GM19240 (cell line): Measurements from ENCODE around the gene KRTAP2-4.
"Not testable (repeated sequence)": the region's sequence is repeated elsewhere in the genome, so short reads cannot be mapped to it uniquely, and the experiment has no call there.

Experiments used
- DNase-seq: peaks from one replicate; pipeline ENCODE4 v3.0.0; 2011; ENCODE audit warnings: low spot score; ENCODE audit not compliant: insufficient read length

Gene KRTAP2-4

DNA sequence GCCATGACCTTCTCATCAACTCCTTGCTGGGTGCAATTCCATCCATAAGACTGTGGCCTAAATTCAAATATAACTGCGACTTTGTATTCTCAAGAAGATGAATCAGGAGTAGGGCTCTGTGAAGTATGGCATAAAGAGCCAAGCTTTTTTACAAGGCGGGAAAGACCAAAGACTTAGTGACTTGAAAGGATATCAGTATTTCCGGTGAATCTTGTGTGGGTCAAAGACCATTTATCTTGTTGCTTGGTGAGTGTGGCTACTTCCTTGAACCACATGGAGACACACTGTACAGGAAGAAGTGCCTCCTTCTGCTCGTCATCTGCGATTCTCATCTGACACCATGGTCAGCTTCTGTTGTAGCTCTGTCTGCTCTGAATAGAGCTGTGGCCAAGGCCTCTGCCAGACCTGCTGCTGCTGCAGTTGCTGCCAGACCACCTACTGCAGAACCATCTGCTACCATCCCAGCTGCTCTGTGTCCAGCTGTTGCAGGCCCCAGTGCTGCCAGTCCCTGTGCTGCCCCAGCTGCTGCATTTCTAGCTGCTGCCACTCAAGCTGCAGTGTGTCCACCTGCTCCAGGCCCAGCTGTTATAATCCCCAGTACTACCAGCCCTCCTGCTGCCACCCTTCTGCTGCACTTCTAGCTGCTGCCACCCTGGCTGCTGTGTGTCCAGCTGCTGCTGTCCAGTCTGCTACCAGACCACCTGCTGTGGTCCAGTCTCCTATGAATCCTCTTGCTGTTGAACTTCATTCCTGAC, 6.1 kb upstream of the KRTAP2-4 start:
- DNase-seq = no peak

DNA sequence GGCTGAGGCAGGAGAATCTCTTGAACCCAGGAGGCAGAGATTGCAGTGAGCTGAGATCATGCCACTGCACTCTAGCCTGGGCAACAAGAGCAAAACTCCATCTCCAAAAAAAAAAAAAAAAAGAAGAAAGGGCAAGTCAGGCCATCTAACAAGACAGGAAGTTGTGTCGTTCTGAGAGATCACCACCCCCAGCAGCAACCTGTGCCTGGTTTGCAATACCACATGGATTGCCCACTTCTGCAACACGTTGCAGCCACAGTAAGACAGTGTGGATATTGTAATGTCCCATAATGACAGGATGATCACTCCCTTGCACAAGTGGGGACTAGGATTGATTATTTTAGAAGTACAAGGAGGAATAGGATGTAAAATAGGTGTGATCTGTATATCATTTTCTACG, 3.4 kb upstream of the KRTAP2-4 start:
- DNase-seq = no peak

DNA sequence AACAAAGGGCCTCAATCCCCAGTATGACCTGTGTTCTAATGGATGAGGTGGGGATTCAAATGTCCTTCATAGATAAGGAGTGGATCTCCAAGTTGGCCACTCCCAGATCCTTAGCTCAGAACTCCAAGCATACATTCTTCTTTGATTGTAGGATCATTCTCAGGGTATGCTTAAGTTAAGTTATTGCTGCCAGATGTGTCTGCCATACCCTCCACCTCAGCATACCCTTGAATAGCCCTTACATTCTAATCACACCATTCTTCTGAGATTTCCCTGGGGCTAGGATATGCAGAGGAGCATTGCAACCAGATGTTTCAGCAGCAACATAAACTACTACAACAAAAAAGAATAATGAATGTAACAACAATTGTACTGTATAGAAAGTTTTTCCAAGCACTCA, 1.6 kb upstream of the KRTAP2-4 start:
- no peak for DNase-seq

DNA sequence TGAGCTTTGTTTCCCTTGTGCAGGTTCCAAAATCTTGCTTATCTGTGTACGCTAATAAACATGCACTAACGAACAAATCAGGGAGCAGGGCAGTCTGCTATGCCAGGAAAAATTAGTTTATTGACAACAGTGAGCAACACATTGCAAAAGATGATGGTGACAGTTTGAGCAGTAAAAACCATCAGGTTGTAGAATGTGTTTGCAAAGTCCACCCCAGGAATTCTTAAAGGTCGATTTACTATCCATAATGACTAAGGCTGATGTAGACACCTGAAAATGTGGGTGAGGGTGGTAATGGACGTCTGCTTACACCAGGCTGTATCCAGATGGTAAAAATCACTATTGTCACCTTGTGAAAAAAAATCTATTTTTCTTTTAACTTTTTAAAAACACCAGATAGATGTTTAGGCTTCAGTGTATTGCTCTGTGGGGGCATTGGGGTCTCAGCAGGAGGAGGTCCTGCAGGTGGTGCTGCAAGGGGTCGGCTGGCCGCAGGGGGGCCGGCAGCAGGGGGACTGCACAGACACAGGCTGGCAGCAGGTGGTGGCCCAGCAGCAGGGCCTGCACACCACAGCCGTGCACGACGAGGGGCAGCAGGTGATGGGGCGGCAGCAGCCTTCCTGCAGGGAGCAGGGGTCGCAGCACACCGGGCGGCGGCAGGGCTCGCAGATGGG, 526 bp downstream of the KRTAP2-4 start:
- not testable (repeated sequence) for DNase-seq

DNA sequence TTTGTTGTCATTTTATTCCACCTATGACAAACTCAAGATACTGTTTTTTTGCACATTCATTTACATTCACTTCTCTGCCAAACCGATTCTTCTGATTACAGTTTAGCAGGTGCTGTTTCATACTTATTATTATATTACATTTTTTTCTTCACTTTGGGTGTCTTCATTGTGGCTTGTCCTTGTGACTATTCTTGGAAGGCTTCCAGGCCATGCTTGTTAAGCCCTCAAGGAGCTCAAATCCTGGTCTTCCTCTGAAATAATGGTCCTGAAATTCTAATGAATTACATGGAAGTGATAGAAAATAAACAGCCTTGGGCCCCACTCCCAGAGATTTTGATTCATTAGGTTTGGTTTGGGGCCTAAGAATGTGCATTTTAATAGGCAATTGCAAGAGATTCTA, 1.4 kb downstream of the KRTAP2-4 start:
- DNase-seq = no peak

DNA sequence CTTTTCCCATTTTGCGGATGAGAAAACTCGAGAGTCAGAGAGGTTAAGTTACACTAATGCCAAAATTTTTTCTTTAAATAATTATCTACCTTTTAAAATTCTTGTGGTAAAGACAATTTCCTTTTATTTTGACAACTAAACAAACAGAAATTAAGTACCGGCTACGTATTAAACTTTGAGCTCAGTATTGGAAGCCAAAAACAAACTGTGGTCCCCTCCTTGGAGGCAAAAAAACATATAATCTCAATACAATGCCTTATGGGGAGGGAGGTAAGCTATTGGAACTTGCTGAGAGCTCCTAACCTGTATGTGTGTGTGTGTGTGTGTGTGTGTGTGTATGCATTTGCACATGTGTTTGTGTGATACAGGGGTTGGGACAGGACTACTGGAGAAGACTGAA, 2.2 kb downstream of the KRTAP2-4 start:
- DNase-seq = no peak

DNA sequence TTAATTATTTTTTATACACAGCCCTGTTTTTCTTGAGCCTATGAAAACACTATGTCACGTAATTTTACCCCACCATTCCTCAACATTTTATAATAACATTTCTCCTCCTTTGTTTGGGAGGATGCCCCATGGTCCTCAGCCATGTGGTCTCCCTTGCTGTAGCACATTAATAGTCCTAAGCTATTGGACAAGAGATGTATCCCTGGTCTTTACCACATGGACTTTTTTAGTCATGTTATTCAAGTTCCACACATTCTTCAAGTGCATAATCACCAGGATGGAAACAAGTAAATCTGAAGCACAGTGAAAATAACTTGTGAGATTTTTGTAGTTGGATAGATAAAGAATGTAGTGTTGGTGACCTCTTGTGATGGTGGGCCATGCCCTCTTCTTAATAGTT, 3.7 kb downstream of the KRTAP2-4 start:
- DNase-seq = no peak

DNA sequence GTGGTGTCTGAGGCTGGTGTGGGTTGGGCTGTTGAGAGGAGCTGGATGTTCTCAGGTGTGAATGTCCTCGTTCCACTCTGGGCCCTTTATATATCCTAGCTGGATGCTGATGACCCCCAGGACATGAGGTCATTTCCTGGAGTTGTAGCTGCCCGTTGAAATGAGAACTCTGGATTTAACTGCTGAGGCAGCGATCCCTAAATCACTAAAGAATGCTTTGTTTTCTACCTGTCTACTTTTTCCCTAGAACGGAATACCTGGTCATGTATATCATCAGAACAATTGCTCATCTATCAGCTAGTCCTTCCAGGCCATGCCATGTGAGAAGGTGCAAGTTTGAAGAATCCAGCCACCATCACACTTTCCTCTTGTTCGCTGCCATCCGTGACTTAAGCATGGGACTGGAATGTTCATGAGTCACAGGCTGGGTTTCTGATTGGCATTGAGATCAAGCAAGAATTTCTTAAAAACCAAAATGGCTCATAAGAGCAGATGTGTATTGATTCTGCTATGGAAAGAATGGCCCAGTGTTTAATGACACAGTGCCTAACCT, 5.6 kb downstream of the KRTAP2-4 start, which contains the start of gene KRTAP2-3:
KRTAP2-3 (minus strand) TSS at position 63 of the 553 bp plus-strand sequence. CDS start 64 bp downstream, outside the sequence.
- DNase-seq = no peak

DNA sequence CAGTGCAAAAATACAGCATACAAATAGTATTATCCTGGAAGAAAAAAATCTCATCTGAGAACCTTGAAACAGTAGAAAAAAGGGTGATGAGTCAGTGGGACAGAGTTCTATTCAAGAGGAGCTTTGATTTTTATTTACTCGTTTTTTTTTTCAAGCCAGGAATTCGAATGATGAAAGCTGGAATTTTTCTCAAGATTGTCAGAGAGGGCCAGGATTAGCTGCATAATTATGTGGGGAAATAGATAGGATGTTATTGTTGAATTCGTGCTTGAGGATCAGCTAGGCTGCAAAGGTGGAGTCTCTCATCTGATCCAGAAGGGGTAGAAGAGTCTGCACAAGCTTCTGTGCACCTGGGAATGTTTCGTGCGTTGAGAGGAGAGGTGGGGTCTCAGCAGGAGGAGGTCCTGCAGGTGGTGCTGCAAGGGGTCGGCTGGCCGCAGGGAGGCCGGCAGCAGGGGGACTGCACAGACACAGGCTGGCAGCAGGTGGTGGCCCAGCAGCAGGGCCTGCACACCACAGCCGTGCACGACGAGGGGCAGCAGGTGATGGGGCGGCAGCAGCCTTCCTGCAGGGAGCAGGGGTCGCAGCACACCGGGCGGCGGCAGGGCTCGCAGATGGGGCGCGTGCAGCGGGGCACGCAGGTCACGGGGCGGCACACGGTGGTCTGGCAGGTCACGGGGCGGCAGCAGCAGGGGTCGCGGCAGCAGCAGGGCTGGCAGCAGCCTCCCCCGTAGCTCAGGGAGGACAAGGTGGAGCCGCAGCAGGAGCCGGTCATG, 6.2 kb downstream of the KRTAP2-4 start:
- not testable (repeated sequence) for DNase-seq

DNA sequence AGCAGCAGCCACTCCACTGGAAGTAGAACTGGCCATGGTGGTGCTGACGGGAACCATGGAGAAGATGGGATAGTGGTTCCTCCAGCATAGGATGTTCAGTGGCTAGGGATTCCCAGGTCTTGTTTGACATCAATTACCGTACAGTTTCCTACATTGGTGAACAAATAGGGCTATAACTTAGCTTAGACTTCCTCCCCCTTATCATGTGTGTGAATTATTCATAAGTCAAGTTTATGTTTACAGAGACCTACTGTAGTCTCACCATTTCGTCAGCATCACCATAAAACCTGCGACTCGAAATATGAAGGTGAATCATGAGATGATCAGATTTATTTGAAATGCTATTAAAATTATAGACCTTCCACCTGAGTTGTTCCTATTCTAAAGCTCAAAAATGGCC, 6.9 kb downstream of the KRTAP2-4 start:
- no peak for DNase-seq

DNA sequence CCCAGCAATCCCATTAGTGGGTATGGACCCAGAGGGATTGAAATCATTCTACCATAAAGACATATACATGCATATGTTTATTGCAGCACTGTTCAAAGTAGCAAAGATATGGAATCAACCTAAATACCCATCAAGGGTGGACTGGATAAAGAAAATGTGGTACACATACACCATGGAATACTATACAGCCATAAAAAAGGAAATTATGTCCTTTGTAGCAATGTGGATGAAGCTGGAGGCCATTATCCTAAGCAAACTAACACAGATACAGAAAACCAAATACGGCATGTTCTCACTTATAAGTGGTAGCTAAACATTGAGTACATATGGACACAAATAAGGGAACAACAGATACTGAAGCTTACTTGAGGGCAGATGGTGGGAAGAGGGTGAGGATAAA, 8.1 kb downstream of the KRTAP2-4 start:
- no peak for DNase-seq

DNA sequence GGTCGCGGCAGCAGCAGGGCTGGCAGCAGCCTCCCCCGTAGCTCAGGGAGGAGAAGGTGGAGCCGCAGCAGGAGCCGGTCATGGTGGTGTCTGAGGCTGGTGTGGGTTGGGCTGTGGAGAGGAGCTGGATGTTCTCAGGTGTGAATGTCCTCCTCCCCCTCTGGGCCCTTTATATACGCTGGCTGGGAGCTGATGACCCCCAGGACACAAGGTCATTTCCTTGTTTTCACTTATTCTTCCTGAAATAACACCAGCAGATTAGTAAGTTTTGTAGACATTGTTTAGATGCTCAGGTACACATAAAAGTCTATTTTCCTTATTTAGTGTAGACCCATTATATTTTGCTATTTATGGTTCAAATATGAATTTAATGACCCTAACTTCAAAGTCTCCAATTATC, 10.5 kb downstream of the KRTAP2-4 start, which contains the start of gene KRTAP2-2:
KRTAP2-2 (minus strand) TSS at position 101 of the 400 bp plus-strand sequence; CDS start at position 82, 19 bp downstream.
- DNase-seq = not testable (repeated sequence)

DNA sequence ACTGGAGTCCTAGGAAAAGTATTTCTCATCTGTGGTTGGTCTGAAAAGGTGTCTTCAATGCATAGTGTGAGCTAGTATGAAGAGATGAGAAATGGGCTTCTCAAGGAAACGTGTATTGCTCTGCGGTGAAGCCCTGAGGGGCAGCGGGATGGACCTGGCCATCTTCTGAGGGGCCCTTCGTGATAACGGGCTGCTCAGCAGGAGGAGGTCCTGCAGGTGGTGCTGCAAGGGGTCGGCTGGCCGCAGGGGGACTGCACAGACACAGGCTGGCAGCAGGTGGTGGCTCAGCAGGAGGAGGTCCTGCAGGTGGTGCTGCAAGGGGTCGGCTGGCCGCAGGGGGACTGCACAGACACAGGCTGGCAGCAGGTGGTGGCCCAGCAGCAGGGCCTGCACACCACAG, 11.1 kb downstream of the KRTAP2-4 start:
- not testable (repeated sequence) for DNase-seq

DNA sequence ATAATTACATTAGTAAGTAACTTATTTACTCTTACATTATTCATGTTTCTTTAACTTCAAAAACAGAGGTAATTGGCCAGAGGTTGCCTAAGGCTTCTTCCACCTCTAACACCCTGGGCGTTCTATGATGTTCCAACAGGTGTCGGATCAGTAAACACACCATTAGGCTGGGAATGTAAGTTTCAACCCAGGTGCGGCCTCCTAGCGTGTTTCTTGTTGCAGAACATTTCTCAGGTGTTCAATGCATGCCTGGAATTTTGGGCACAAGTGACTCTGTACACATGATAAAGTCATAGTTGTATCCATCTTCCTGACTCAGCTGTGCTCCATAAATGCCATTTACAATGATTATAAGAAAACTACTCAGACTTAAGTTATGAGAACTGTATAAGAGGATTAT, 11.7 kb downstream of the KRTAP2-4 start:
- no peak for DNase-seq

DNA sequence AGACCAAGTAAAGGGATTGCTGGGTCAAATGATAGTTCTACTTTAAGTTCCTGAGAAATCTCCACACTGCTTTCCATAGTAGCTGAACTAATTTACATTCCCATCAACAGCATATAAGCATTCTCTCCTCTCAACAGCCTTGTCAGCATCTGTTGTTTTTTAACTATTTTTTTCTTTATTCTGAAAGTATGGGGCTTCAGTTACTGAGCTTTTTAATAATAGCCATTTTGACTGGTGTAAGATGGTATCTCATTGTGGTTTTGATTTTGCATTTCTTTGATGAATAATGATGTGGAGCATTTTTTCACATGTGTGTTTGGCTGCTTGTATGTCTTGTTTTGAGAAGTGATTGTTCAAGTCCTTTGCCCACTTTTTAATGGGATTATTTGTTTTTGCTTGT, 13.1 kb downstream of the KRTAP2-4 start:
- no peak for DNase-seq

DNA sequence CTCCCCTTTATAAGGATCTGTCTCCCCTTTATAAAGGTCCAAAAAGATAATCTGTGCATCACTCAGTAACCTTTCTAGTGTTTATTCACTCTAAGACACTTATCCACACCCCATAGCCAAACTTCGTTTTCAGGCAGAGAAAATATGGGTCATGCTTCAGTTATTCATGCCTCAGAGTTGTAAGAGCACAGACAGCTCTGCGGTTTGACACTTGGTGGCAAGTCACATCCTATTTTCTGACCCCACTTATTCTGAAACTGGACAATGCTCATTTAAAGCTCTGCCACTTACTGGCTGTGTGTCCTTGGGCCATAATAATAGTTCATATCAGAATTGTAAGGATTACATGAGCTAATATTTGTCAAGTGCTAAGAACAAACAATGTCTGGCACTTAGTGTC, 16.6 kb downstream of the KRTAP2-4 start:
- no peak for DNase-seq

DNA sequence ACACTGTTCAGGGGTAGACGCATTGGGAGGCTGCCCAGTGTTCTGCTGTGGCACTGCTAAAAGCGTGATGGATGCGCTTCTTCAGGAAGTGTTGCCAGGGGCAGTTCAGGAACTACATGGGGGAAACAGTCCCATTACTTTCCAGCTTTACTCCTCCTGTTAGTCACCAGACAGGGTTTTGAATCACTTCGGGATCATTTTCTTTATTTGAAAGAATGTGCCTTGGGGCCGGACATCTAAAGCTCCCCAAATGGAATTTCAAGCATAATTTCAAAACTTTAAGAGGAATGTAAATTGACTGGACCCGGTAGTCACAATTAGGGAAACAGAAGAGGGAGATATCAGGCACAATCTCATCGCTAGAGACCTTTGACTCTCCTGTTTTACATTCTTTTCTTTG, 17.2 kb downstream of the KRTAP2-4 start:
- no peak for DNase-seq

DNA sequence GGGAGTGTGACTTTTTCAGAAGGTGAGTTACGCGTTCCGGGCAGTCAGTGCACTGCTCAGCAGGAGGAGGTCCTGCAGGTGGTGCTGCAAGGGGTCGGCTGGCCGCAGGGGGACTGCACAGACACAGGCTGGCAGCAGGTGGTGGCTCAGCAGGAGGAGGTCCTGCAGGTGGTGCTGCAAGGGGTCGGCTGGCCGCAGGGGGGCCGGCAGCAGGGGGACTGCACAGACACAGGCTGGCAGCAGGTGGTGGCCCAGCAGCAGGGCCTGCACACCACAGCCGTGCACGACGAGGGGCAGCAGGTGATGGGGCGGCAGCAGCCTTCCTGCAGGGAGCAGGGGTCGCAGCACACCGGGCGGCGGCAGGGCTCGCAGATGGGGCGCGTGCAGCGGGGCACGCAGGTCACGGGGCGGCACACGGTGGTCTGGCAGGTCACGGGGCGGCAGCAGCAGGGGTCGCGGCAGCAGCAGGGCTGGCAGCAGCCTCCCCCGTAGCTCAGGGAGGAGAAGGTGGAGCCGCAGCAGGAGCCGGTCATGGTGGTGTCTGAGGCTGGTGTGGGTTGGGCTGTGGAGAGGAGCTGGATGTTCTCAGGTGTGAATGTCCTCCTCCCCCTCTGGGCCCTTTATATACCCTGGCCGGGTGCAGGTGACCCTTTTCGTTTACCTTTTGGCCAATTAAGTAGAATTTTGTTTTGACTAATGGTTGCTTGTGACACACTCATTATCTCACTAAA, 18.8 kb downstream of the KRTAP2-4 start, which contains the start of gene KRTAP2-1:
KRTAP2-1 (minus strand) TSS at position 582 of the 731 bp plus-strand sequence; CDS start at position 533, 49 bp downstream.
- DNase-seq = not testable (repeated sequence)

DNA sequence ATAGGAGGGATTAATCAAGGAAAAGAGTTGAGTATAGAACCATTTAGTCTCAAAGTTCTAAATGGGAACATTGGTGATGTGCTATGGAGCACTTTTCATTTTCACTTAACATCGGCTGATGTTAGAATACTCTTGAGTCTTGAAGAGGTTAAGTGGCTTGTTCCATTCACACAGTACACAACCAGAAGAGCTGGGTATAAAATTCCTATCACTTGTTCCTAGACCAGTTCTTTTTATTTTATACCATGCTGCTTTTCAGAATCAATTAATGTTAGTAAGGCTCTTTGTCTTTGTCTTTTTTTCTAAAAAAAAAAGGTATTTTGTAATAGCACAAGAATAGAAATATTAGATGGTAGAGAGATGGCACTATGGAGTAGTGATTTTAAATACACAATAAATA, 22.7 kb downstream of the KRTAP2-4 start:
- no peak for DNase-seq

DNA sequence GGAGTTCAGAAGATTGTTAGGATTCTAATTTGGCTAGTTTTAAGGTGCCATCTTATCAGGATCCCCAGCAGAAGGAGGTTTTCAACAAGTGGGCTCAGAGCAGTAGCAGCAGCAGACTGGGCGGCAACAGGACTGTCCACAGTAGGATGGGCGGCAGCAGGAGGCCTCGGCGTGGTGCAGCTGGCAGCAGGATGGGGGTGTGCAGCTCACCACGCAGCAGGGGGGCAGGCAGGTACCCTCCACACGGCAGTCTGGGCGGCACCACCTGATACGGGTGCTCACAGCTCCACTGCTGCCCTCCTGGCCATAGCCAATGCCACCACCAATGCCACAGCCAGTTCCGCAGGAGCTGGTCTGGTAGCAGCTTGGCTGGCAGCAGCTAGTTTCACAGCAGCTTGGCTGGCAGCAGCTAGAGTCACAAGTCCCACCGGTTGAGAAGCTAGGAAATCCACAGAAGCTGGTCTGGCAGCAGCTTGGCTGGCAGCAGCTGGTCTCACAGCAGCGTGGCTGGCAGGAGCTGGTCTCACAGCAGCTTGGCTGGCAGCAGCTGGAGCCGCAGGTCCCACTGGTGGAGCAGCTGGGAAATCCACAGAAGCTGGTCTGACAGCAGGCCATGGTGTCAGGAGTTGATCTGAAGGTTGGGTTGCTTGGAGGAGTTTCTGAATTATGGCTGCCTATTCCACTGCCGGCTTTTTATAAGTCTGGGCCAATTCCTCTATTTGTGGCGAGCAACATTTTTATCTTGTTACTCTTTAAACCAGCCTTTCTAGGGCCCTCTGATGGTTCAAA, 24.7 kb downstream of the KRTAP2-4 start, which contains the start of gene KRTAP1-1:
KRTAP1-1 (minus strand) TSS at position 668 of the 789 bp plus-strand sequence; CDS start at position 615, 53 bp downstream.
- DNase-seq = not testable (repeated sequence)
